Nephron progenitor cell (in vitro differentiated cells): ENCODE data around the gene VSTM2L.

Experiments used
- DNase-seq: peaks from one replicate; pipeline ENCODE4 v3.0.0; 2021
- H3K27ac Mint-ChIP-seq: 2 replicates; pipeline ENCODE4 v1.8.0; 2021; ENCODE audit warnings: mild to moderate bottlenecking, moderate library complexity, mixed read lengths
- H3K27me3 Mint-ChIP-seq: 2 replicates; pipeline ENCODE4 v1.8.0; 2021; ENCODE audit warnings: mild to moderate bottlenecking, low read depth, mixed read lengths; ENCODE audit not compliant: poor library complexity
- H3K36me3 Mint-ChIP-seq: 2 replicates; pipeline ENCODE4 v1.8.0; 2021; ENCODE audit warnings: low read depth, mixed read lengths
- H3K4me1 Mint-ChIP-seq: 2 replicates; pipeline ENCODE4 v1.8.0; 2021; ENCODE audit warnings: mixed read lengths
- H3K4me3 Mint-ChIP-seq: 2 replicates; pipeline ENCODE4 v1.8.0; 2021; ENCODE audit warnings: mild to moderate bottlenecking, moderate library complexity, mixed read lengths
- H3K9me3 Mint-ChIP-seq: 2 replicates; pipeline ENCODE4 v1.8.0; 2021; ENCODE audit warnings: mild to moderate bottlenecking, moderate library complexity, mixed read lengths
- TF ChIP-seq, protein P1 (sequence below): fragments of 200-600 bp; sonication (generic); IDR thresholded peaks from 2 replicates; pipeline ENCODE4 v1.5.0; 2021; ENCODE audit warnings: antibody characterized with exemption

The VSTM2L gene

DNA sequence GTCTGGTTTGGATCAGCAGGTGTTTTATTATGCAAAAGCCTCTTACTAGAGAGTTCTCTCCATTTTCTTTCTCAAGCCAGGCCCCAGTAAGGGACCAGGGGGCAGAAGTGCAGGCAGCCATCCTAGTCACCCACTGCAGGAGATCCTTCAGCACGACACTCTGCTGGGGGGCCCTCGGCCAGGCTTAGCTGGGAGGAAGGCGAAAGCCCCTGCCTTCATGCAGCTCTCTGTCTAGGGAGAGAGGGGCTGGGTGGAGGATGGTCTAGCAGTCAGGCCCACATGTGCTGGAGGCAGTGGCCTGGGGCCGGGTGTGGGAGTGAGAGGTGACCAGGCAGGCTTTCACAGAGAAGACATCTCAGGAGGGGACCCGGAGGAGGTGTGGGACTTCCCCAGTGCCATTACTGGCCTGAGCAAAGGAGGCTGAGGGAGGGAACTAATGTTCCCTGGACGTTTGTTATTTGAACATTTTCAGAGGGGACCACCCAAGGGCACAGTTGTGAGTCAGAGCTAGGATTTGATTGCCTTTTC, 33.5 kb upstream of the VSTM2L start:
- DNase-seq = no peak
- Mint-ChIP-seq H3K27me3 (peaks cover 6% of the 10 kb centered on the region), H3K36me3 (peaks cover 40% of the 10 kb centered on the region), H3K9me3 (no peaks in the 10 kb centered on the region), H3K4me3 (no peak overlapping the region), H3K27ac (peak overlapping the region; percentile 91), H3K4me1 (peaks cover 40% of the 10 kb centered on the region)
- TF ChIP-seq, protein P1, sequence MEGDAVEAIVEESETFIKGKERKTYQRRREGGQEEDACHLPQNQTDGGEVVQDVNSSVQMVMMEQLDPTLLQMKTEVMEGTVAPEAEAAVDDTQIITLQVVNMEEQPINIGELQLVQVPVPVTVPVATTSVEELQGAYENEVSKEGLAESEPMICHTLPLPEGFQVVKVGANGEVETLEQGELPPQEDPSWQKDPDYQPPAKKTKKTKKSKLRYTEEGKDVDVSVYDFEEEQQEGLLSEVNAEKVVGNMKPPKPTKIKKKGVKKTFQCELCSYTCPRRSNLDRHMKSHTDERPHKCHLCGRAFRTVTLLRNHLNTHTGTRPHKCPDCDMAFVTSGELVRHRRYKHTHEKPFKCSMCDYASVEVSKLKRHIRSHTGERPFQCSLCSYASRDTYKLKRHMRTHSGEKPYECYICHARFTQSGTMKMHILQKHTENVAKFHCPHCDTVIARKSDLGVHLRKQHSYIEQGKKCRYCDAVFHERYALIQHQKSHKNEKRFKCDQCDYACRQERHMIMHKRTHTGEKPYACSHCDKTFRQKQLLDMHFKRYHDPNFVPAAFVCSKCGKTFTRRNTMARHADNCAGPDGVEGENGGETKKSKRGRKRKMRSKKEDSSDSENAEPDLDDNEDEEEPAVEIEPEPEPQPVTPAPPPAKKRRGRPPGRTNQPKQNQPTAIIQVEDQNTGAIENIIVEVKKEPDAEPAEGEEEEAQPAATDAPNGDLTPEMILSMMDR = no peak

DNA sequence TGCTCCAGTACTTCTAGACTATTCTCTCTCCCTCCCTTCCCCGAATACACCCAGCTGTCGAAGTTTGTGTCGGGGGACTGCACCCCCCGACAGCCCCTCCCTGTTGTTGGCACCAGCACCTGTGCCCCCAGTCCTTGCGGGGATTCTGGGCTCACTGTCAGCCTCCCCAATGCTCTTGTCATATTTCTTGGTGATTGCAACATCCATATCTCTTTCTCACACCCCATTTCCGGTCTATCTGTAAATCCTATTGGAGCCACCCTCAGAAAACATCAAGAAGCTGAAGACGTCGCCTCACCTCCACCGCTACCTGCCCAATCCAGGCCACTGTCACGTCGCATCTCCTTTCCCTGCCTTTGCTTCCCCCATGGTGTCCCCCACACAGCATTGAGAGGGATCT, 32.6 kb upstream of the VSTM2L start:
- H3K9me3 Mint-ChIP-seq = no peaks in the 10 kb centered on the region
- TF ChIP-seq, protein P1 = no peak
- no peak for DNase-seq
- H3K27ac Mint-ChIP-seq = no peak overlapping the region
- peaks cover 40% of the 10 kb centered on the region for H3K36me3 Mint-ChIP-seq
- no peak overlapping the region for H3K4me3 Mint-ChIP-seq
- H3K27me3 Mint-ChIP-seq = peaks cover 6% of the 10 kb centered on the region
- H3K4me1 Mint-ChIP-seq = peaks cover 31% of the 10 kb centered on the region

DNA sequence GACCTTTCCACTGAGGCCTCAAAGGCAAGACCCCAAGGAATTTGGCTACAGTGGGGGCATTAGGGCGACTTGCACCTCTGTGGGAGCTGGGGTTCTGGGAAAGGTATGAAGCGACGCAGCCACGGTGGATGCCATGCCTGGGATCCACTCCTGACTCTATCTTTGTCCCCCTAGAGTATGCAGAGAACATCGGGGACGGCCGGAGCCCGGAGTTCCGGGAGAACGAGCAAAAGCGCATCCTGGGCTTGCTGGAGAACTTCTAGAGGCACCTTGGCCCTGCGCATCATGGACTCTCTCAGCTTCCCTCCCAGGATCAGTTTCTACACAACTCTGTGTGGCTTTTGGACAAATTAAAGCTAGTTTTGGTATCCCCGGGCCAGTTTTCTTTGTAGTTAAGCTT, 31.2 kb upstream of the VSTM2L start:
- Mint-ChIP-seq H3K36me3 (peaks cover 36% of the 10 kb centered on the region), H3K4me1 (peaks cover 31% of the 10 kb centered on the region), H3K4me3 (no peak overlapping the region), H3K27ac (no peak overlapping the region), H3K27me3 (peaks cover 6% of the 10 kb centered on the region), H3K9me3 (no peaks in the 10 kb centered on the region)
- TF ChIP-seq, protein P1 = no peak
- no peak for DNase-seq

DNA sequence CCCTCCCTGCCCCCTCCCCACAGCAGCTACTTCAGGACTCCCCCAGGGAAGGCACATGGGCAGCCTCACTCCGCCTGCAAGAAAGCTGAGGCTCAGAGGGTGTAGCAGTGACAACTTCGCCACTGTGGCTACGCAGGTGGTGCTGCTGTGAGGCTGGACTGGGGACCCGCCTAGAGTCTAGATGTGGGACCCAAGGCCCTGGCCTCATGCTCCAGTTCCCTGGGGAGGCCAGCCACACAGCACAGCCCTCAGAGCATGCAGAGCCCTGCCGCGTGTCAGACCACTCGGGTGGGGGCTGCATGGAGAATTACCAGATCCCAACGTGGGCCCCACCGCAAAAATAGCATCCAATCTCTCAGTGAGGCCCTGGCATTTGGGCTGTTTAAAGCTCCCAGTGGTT, 30.8 kb upstream of the VSTM2L start:
- Mint-ChIP-seq H3K4me3 (no peak overlapping the region), H3K9me3 (no peaks in the 10 kb centered on the region), H3K4me1 (peaks cover 29% of the 10 kb centered on the region), H3K27ac (no peak overlapping the region), H3K27me3 (peaks cover 5% of the 10 kb centered on the region), H3K36me3 (peaks cover 36% of the 10 kb centered on the region)
- TF ChIP-seq, protein P1 = no peak
- no peak for DNase-seq

DNA sequence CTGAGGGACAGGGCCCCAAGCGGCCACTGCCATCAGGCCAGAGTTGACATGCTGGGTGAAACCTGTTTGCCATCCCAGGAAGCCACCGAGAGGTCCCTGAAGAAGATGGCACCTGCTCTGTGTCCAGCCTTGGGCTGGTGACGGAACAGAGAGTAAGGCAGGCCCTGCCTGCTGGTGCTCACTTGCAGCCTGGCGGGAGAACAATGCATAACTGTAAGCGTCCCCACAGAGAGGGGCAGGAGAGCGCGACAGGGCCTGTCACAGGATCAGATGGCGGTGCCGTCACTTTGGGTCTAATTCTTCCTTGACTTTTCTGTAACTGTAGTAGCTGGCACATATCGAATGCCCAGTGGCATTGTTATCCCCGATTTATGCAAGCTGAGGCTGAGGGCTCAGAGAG, 29.0 kb upstream of the VSTM2L start:
- H3K4me1 Mint-ChIP-seq = peaks cover 32% of the 10 kb centered on the region
- H3K9me3 Mint-ChIP-seq = no peaks in the 10 kb centered on the region
- TF ChIP-seq, protein P1 = no peak
- no peak overlapping the region for H3K4me3 Mint-ChIP-seq
- no peak for DNase-seq
- H3K27me3 Mint-ChIP-seq = peaks cover 2% of the 10 kb centered on the region
- H3K27ac Mint-ChIP-seq = no peak overlapping the region
- H3K36me3 Mint-ChIP-seq = peaks cover 35% of the 10 kb centered on the region

DNA sequence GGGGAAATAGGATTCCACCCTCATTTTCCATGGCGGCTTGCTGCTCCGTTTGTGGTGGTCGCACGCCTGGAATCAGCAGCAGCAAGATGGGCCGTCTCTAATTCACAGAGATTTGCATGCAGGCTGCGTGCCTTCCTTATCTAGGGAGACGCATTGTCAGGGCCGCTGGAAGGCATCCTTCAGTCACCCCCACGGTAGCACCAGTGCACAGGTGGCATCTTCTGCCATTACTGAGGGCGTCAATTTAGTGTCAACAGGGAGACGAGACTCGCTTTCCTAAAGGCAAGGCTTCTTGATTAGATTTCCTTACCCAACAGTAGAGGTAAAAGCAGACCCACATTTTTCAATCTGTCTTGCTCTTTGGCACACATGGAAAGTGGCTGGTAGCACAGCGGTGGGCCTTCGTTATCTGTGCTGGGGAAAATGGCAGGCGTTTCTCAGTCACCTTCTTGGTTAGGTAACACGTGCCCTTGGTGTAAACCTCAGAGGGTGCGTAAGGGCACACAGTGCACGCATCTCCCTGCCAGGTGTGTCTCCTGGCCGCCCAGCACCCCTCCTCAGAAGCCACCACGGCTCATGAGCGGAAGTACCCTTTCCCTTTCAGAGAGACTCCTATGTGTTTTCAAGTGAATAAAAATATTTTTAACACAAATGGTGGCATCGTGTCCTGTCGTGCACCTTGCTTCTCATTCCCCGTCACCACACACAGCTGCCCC, 27.3 kb upstream of the VSTM2L start:
- H3K27ac Mint-ChIP-seq = no peak overlapping the region
- no peak for DNase-seq
- no peak overlapping the region for H3K4me3 Mint-ChIP-seq
- peaks cover 15% of the 10 kb centered on the region for H3K4me1 Mint-ChIP-seq
- H3K36me3 Mint-ChIP-seq = peaks cover 22% of the 10 kb centered on the region
- H3K9me3 Mint-ChIP-seq = no peaks in the 10 kb centered on the region
- TF ChIP-seq, protein P1 = no peak
- peaks cover 2% of the 10 kb centered on the region for H3K27me3 Mint-ChIP-seq
